Heart right ventricle (tissue), 16 donors: ENCODE results near the gene LRP11. TPM values are rescaled to one million over a fixed set of nuclear protein-coding genes. Genes with fewer than 3 reads are reported as not detected.
A peak's percentile ranks its signal among the peaks of the same experiment; 100 is the strongest.
"Not testable (repeated sequence)": the region's sequence is repeated elsewhere in the genome, so short reads cannot be mapped to it uniquely, and the experiment has no call there.

Experiments used
- ATAC-seq, 8 donors: fragments of 200-7000 bp; cut with Tn5 transposase; one replicate each; pipeline ENCODE4 v1.9.1; 2020; ENCODE audit warnings: mild to moderate bottlenecking in 8 of 8, moderate library complexity in 8 of 8, moderate number of reproducible peaks in 1 of 8
- DNase-seq, 2 donors: peaks; one replicate each; pipeline ENCODE4 v3.0.0-alpha.2; 2020
- H3K27ac ChIP-seq, 10 donors: fragments of 200-600 bp; sonication (generic) in 2 of 10; one replicate each; pipeline versions ENCODE4 v1.5.0 to v1.8.0; 2020 to 2022; ENCODE audit warnings: mild to moderate bottlenecking in 3 of 10
- H3K27me3 ChIP-seq, 7 donors: fragments of 200-600 bp; one replicate each; pipeline ENCODE4 v1.8.0; 2021 to 2022; ENCODE audit warnings: mild to moderate bottlenecking in 2 of 7
- H3K36me3 ChIP-seq, 9 donors: fragments of 200-600 bp; sonication (generic) in 1 of 9; one replicate each; pipeline versions ENCODE4 v1.5.0 to v1.8.0; 2020 to 2022; ENCODE audit warnings: mild to moderate bottlenecking in 2 of 9
- H3K4me1 ChIP-seq, 9 donors: fragments of 200-600 bp; sonication (generic) in 1 of 9; one replicate each; pipeline versions ENCODE4 v1.5.0 to v1.8.0; 2020 to 2022; ENCODE audit warnings: mild to moderate bottlenecking in 4 of 9
- H3K4me3 ChIP-seq, 10 donors: fragments of 200-600 bp; sonication (generic) in 2 of 10; one replicate each; pipeline versions ENCODE4 v1.5.0 to v1.8.0; 2020 to 2022; ENCODE audit warnings: mild to moderate bottlenecking in 7 of 10, moderate library complexity in 2 of 10
- H3K9me3 ChIP-seq, 11 donors: fragments of 200-600 bp in 10 of 11; sonication (generic) in 2 of 11; one replicate each; pipeline versions ENCODE4 v1.5.0 to v1.8.0; 2013 to 2022; ENCODE audit warnings: mild to moderate bottlenecking in 2 of 11, control low read depth in 1 of 11, moderate library complexity in 1 of 11
- WGBS, 2 donors: extraction: QIAGEN DNeasy Blood & Tissue Kit; methylation state at CpG; one replicate each; pipeline ENCODE4 v1.1.7; 2013; ENCODE audit warnings: inconsistent platforms in 1 of 2; 5-methylcytosine and 5-hydroxymethylcytosine counted together
- intact Hi-C, 10 donors: fragments of 100-400 bp; cut with DNase I; formaldehyde crosslinking; loops; one replicate each; pipeline versions ENCODE4 v1.11.1 to v1.14.2; 2022
- polyA plus RNA-seq, 2 donors: library from polyadenylated mRNA; stranded (reverse); fragments of 200-250 nt; gene quantifications; one replicate each; pipeline ENCODE4 v1.2.3, GENCODE V29; 2013
- total RNA-seq, 10 donors: library from RNA; stranded (reverse); fragmentation: NEBNext Ultra II Directional in 3 of 10; extraction: Animal tissue kit (Norgen Biotek cat#: 25700) in 3 of 10; gene quantifications; one replicate each; pipeline versions ENCODE4 v1.2.1 to v1.2.4, GENCODE V29; 2021 to 2023
- TF ChIP-seq, protein P1 (sequence below), 9 donors: fragments of 200-600 bp; sonication (generic) in 2 of 9; IDR thresholded peaks; one replicate each; pipeline versions ENCODE4 v1.5.0 to v1.8.0; 2021 to 2022; ENCODE audit warnings: antibody characterized with exemption in 9 of 9, mild to moderate bottlenecking in 5 of 9, moderate library complexity in 1 of 9
- donor health status: Arrhythmogenic right ventricular cardiomyopathy.
- donor health status: ischemic (EF 13 %, LVEDD 7.1; RV severe dilation, severe dysfunction).
- donor health status: healthy with polysubstance abuse.
- donor health status: DM: no; HTN: yes; CAD: no.
- donor health status: DM: no; HTN: no; CAD: no.
- donor health status: ischemic (EF 25% LVEDD 6.9; RV normal size, moderate dysfunction).
- donor health status: ischemic (EF 25% LVEDD 5.7; RV mildly dilated, moderate dysfunction).
- donor health status: healthy.
- donor health status: DM: yes; HTN: yes; CAD: no.
- donor health status: Ischemic cardiomyopathy.
- donor health status: ischemic (EF 35%, LVEDD 5.7; RV mildly dilated, moderate dysfunction).
- donor health status: nonischemic (EF 11% LVEDD 7.7; RV severe dilation, severe dysfunction).
- donor health status: DM: yes; HTN: yes; CAD: no.
- donor health status: PGD.
- donor health status: ischemic (EF 29% LVEDD 5.4; RV normal size, mild dysfunction).
- donor health status: nonischemic (EF 23%, LVEDD 6.1; RV moderate dilation, normal function).

Gene LRP11
- total and polyA plus RNA-seq, 12 donors: 0.51 to 21.0 (median 14.6) TPM

DNA sequence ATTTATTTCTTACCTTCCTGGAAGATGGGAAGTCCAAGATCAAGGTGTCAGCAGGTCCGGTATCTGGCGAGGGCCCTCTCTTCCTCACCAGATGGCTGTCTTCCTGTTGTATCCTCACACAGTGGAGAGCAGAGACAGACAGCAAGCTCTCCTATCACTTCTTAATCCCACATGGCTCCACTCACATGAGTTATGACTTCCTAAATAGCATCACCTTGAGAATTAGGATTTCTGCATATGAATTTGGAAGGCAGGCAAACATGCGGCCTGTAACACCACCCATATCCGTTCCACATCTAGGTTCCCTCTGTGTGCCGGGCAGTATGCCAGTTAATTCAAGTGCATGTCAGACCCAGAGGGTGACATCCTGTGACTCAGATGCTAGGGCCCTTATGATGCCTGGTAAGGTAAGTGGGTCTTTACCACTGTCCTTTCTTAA is 31.7 kb upstream of the LRP11 start:
- H3K4me1 ChIP-seq: peaks cover 6 to 35% (median 27%) of the 10 kb centered on the region in 9 donors
- no peaks in the 10 kb centered on the region for H3K36me3 ChIP-seq
- 33 to 34% methylated on average over 5 of the region's 5 CpGs for WGBS, 2 donors
- TF ChIP-seq, protein P1, sequence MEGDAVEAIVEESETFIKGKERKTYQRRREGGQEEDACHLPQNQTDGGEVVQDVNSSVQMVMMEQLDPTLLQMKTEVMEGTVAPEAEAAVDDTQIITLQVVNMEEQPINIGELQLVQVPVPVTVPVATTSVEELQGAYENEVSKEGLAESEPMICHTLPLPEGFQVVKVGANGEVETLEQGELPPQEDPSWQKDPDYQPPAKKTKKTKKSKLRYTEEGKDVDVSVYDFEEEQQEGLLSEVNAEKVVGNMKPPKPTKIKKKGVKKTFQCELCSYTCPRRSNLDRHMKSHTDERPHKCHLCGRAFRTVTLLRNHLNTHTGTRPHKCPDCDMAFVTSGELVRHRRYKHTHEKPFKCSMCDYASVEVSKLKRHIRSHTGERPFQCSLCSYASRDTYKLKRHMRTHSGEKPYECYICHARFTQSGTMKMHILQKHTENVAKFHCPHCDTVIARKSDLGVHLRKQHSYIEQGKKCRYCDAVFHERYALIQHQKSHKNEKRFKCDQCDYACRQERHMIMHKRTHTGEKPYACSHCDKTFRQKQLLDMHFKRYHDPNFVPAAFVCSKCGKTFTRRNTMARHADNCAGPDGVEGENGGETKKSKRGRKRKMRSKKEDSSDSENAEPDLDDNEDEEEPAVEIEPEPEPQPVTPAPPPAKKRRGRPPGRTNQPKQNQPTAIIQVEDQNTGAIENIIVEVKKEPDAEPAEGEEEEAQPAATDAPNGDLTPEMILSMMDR (IDR thresholded peaks at IDR 0.05): no peak
- H3K27me3 ChIP-seq: no peaks in the 10 kb centered on the region
- intact Hi-C loops: loop anchor here in 2 of 10 donors (2.0 kb wide), 2 partner anchors 29 to 31 kb away; partner anchors contain the start of gene LRP11 (in 1 of the 2)
- H3K4me3 ChIP-seq: no peak overlapping the region
- peak; percentile 30 to 68 for DNase-seq
- no peaks in the 10 kb centered on the region for H3K9me3 ChIP-seq
- ATAC-seq: peak; percentile 19 to 89 (median 82)
- H3K27ac ChIP-seq: peak overlapping the region in 9 of 10 donors; percentile 51 to 83 (median 65)

DNA sequence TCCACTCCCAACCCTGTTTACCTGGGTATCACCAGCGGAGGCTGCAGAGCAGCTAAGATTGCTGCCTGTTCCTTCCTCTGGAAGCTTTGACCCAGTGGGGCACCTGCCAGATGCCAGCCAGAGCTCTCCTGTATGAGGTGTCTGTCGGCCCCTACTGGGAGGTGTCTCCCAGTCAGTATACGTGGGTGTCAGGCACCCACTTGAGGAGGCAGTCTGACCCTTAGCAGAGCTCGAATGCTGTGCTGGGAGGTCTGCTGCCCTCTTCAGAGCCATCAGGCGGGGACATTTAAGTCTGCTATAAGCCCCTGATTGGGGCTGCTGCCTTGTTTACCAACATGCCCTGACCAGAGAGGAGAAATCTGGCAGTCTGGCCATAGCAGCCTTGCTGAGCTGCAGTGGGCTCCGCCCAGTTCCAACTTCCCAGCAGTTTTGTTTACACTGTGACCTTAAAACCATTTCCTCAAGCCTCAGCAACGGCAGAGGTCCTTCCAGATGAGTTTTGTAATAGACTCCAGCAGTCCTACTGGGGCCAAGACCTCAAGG is 31.0 kb upstream of the LRP11 start:
- TF ChIP-seq, protein P1 (IDR thresholded peaks at IDR 0.05): peak in 2 of 9 donors; percentile 7 to 18
- Histone ChIP-seq H3K4me1 (peaks cover 6 to 35% (median 27%) of the 10 kb centered on the region in 9 donors), H3K27ac (peak overlapping the region in 9 of 10 donors; percentile 51 to 83 (median 65)), H3K9me3 (no peaks in the 10 kb centered on the region), H3K4me3 (no peak overlapping the region), H3K27me3 (no peaks in the 10 kb centered on the region), H3K36me3 (no peaks in the 10 kb centered on the region)
- 40 to 50% methylated on average over 7 of the region's 7 CpGs for WGBS, 2 donors
- intact Hi-C loops: no loop called here
- DNase-seq: peak; percentile 37 to 67
- ATAC-seq: peak; percentile 72 to 88 (median 84)

DNA sequence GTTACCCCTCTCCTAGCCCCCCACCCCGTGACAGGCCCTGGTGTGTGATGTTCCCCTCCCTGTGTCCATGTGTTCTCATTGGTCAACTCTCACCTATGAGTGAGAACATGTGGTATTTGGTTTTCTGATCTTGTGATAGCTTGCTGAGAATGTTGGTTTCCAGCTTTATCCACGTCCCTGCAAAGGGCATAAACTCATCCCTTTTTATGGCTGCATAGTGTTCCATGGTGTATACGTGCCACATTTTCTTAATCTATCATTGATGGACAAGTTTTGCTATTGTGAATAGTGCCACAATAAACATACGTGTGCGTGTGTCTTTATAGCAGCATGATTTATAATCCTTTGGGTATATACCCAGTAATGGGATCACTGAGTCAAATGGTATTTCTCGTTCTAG is 27.7 kb upstream of the LRP11 start:
- DNase-seq, H3K27ac ChIP-seq, ATAC-seq, intact Hi-C loops, H3K36me3 ChIP-seq, H3K27me3 ChIP-seq, H3K4me3 ChIP-seq, H3K9me3 ChIP-seq: not testable (repeated sequence)
- WGBS, 2 donors: 79 to 91% methylated on average over 6 of the region's 6 CpGs
- peaks cover 6 to 24% (median 22%) of the 10 kb centered on the region in 9 donors for H3K4me1 ChIP-seq

DNA sequence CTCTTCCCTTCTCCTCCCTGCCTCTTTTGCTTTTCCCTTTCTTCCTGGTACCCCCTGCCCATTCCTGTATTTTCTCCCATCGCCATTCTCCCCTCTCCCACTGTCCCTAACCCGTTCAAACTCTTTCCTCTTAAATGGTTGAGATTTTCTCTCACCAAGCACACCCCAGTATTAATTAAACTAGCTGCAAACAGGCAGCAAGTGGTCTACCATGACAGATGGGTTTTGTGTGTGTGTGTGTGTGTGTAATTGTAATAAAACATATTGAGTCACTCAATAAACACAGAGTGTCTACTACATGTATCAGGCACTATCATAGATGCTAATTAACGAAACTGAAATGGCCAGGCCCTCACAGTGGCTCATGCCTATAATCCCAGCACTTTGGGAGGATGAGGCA is 27.1 kb upstream of the LRP11 start:
- Histone ChIP-seq H3K27ac (no peak overlapping the region), H3K4me1 (peaks cover 6 to 19% (median 16%) of the 10 kb centered on the region in 9 donors), H3K9me3 (no peaks in the 10 kb centered on the region), H3K36me3 (no peaks in the 10 kb centered on the region), H3K27me3 (no peaks in the 10 kb centered on the region), H3K4me3 (no peak overlapping the region)
- DNase-seq (no peak), ATAC-seq (no peak)
- WGBS, 2 donors: 81 to 89% methylated on average over 3 of the region's 3 CpGs
- TF ChIP-seq, protein P1 (IDR thresholded peaks at IDR 0.05): no peak
- intact Hi-C loops: no loop called here

DNA sequence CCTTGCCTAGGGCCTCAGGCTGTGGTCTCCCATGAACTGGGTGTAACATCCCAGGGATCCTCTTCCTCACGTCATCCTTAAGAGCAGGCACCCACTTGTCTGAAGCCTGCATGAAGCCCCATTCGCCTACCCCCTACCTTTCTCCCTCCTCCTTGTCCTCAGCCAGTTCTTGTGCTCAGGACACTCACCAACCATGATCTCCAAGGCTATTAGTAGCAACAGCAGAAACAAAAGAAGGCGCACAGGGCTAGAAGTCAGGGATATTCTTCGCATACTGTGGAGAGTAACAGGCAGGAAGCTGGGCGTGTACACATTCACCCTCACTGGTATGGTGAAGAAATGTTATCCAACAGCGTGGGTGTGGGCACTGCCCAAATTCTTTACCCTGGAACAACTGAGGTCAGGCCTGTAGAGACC is 26.5 kb upstream of the LRP11 start:
- WGBS, 2 donors: 70 to 81% methylated on average over 6 of the region's 6 CpGs
- H3K4me1 ChIP-seq: peaks cover 6 to 13% (median 10%) of the 10 kb centered on the region in 9 donors
- H3K27ac ChIP-seq: no peak overlapping the region
- DNase-seq (no peak), ATAC-seq (no peak)
- intact Hi-C loops: no loop called here
- no peaks in the 10 kb centered on the region for H3K27me3 ChIP-seq
- H3K36me3 ChIP-seq: no peaks in the 10 kb centered on the region
- H3K9me3 ChIP-seq: no peaks in the 10 kb centered on the region
- TF ChIP-seq, protein P1 (IDR thresholded peaks at IDR 0.05): no peak
- H3K4me3 ChIP-seq: no peak overlapping the region
